Measurements from ENCODE around the gene ANKRD12.

DNA sequence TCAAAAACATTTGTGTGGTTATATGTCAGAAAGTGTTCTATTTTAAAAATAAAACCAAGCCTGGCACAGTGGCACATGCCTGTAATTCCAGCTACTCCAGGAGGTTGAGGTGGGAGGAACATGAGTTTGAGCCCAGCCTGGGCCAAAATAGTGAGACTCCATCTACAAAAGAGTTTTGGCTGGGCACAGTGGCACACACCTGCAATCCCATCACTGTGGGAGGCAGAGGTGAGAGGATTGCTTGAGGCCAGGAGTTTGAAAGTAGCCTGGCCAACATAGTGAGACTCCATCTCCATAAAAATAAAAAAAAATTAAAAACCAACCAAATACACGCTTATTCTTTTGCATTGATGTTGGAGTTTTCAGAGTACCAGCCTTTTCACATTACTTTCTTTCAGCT is 9.6 kb downstream of the ANKRD12 start:
- TF ChIP-seq, protein P1, sequence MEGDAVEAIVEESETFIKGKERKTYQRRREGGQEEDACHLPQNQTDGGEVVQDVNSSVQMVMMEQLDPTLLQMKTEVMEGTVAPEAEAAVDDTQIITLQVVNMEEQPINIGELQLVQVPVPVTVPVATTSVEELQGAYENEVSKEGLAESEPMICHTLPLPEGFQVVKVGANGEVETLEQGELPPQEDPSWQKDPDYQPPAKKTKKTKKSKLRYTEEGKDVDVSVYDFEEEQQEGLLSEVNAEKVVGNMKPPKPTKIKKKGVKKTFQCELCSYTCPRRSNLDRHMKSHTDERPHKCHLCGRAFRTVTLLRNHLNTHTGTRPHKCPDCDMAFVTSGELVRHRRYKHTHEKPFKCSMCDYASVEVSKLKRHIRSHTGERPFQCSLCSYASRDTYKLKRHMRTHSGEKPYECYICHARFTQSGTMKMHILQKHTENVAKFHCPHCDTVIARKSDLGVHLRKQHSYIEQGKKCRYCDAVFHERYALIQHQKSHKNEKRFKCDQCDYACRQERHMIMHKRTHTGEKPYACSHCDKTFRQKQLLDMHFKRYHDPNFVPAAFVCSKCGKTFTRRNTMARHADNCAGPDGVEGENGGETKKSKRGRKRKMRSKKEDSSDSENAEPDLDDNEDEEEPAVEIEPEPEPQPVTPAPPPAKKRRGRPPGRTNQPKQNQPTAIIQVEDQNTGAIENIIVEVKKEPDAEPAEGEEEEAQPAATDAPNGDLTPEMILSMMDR (conservative IDR thresholded peaks at IDR 0.05 in 1 of 2, IDR thresholded peaks at IDR 0.05 in 1 of 2; ENCODE audit: low read depth in 1 of 2, low read length in 2 of 2) = no peak
- TF ChIP-seq EZH2 (IDR thresholded peaks at IDR 0.05; ENCODE audit: low read length, missing control alignments) = no peak
